ENCODE results near the gene NPC2.
A peak's percentile ranks its signal among the peaks of the same experiment; 100 is the strongest.
"Not testable (repeated sequence)": the region's sequence is repeated elsewhere in the genome, so short reads cannot be mapped to it uniquely, and the experiment has no call there.

NPC2 gene

GRCh38 chr14:74492776-74493342, at the start of gene NPC2:
NPC2 (minus strand) TSS chr14:74493305; CDS start chr14:74493274, 31 bp downstream.
- Histone ChIP-seq H3K4me3 (ENCODE audit: low read length) (peak within 1 kb of the TSS; percentile 99), H3K36me3 (ENCODE audit: insufficient read depth, low read length) (peaks cover 5% of the 10 kb centered on the region), H2AFZ (ENCODE audit: low read depth, low read length) (peak within 1 kb of the TSS; percentile 92), H3K9me3 (ENCODE audit: low read length) (no peaks in the 10 kb centered on the region), H3K4me1 (ENCODE audit: insufficient read depth, low read length) (peaks cover 20% of the 10 kb centered on the region), H3K27me3 (ENCODE audit: insufficient read depth, low read length) (no peaks in the 10 kb centered on the region)

- H3K4me3 ChIP-seq (ENCODE audit: low read length) = no peak overlapping the region
- peaks cover 8% of the 10 kb centered on the region for H3K4me1 ChIP-seq (ENCODE audit: insufficient read depth, low read length)
- no peak overlapping the region for H2AFZ ChIP-seq (ENCODE audit: low read depth, low read length)
- H3K9me3 ChIP-seq (ENCODE audit: low read length) = no peaks in the 10 kb centered on the region
- H3K27me3 ChIP-seq (ENCODE audit: insufficient read depth, low read length) = peaks cover 8% of the 10 kb centered on the region
- no peaks in the 10 kb centered on the region for H3K36me3 ChIP-seq (ENCODE audit: insufficient read depth, low read length)
Observed at GRCh38 chr14:74542056-74542685, 49.1 kb upstream of the NPC2 start.

- Histone ChIP-seq H3K4me3 (ENCODE audit: low read length) (no peak overlapping the region), H3K9me3 (ENCODE audit: low read length) (no peaks in the 10 kb centered on the region), H3K36me3 (ENCODE audit: insufficient read depth, low read length) (no peaks in the 10 kb centered on the region), H3K27me3 (ENCODE audit: insufficient read depth, low read length) (peaks cover 8% of the 10 kb centered on the region), H2AFZ (ENCODE audit: low read depth, low read length) (no peak overlapping the region), H3K4me1 (ENCODE audit: insufficient read depth, low read length) (peaks cover 1% of the 10 kb centered on the region)
Observed at GRCh38 chr14:74541225-74541624, 48.1 kb upstream of the NPC2 start.

GRCh38 chr14:74539503-74539902, 46.4 kb upstream of the NPC2 start:
- peaks cover 5% of the 10 kb centered on the region for H3K27me3 ChIP-seq (ENCODE audit: insufficient read depth, low read length)
- H3K9me3 ChIP-seq (ENCODE audit: low read length) = no peaks in the 10 kb centered on the region
- no peak overlapping the region for H2AFZ ChIP-seq (ENCODE audit: low read depth, low read length)
- H3K4me1 ChIP-seq (ENCODE audit: insufficient read depth, low read length) = no peaks in the 10 kb centered on the region
- H3K36me3 ChIP-seq (ENCODE audit: insufficient read depth, low read length) = no peaks in the 10 kb centered on the region
- no peak overlapping the region for H3K4me3 ChIP-seq (ENCODE audit: low read length)

DNA sequence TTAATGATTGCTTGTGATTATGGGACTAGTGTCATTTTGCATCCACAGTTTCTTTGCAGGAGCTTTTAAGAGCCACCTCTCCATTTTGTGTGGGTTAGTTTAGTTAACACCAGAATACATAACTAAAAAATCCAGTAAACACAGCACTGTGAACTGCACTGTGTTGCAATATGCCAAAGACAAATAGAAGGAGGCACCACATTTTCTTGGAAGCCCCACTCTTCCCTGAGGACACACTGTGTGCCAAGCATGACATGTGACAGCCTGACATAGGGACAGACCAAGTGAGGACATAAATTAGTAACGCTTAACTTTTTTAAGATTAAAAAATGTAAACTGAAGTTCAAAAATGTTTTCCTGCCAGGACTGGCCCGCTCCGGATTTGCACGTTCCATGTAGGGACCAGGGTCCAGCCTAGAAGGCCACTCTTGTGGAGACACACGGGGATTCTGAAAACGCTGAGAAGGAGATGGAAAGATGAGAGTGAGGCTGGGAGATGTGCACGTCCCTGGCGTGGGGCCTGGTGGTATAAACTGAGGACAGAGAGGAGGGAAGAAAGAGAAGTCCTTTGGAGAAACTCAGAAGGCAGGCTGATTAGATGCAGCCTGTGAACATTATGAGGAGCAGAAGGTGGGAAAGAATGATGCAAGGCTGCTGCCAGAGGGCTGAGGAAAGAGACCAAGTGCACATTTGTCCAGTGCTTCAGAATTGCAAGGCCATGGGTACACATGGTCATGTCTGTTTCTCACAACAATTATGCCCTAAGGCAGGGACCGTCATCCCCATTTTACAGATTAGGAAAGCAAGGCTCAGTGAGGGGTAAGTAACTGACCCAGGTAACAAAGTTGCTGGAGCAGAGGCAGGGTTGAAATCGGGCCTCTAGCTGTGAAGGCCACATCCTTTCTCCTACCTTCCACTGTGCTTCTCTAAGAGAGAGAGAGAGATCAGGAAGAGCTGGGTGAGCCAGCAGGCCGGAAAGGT, 45.6 kb upstream of the NPC2 start:
- no peak overlapping the region for H3K4me3 ChIP-seq (ENCODE audit: low read length)
- H2AFZ ChIP-seq (ENCODE audit: low read depth, low read length) = no peak overlapping the region
- H3K9me3 ChIP-seq (ENCODE audit: low read length) = no peaks in the 10 kb centered on the region
- H3K27me3 ChIP-seq (ENCODE audit: insufficient read depth, low read length) = peaks cover 5% of the 10 kb centered on the region
- no peaks in the 10 kb centered on the region for H3K4me1 ChIP-seq (ENCODE audit: insufficient read depth, low read length)
- no peaks in the 10 kb centered on the region for H3K36me3 ChIP-seq (ENCODE audit: insufficient read depth, low read length)

DNA sequence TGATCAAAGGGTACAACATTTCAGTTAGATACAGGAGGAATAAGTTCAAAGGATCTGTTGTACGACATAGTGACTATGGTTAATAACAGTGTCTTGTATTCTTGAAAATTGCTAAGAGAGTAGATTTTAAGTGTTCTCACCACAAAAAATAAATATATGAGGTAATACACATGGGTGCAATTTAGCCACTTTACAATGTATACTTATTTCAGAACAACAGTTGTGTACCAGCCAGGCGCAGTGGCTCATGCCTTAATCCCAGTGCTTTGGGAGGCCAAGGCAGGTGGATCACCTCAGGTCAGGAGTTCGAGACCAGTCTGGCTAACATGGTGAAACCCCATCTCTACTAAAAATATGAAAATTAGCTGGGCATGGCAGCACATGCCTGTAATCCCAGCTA, 43.2 kb upstream of the NPC2 start:
- H3K27me3 ChIP-seq (ENCODE audit: insufficient read depth, low read length); H3K4me1 ChIP-seq (ENCODE audit: insufficient read depth, low read length); H3K9me3 ChIP-seq (ENCODE audit: low read length); H3K36me3 ChIP-seq (ENCODE audit: insufficient read depth, low read length); H2AFZ ChIP-seq (ENCODE audit: low read depth, low read length); H3K4me3 ChIP-seq (ENCODE audit: low read length): not testable (repeated sequence)

DNA sequence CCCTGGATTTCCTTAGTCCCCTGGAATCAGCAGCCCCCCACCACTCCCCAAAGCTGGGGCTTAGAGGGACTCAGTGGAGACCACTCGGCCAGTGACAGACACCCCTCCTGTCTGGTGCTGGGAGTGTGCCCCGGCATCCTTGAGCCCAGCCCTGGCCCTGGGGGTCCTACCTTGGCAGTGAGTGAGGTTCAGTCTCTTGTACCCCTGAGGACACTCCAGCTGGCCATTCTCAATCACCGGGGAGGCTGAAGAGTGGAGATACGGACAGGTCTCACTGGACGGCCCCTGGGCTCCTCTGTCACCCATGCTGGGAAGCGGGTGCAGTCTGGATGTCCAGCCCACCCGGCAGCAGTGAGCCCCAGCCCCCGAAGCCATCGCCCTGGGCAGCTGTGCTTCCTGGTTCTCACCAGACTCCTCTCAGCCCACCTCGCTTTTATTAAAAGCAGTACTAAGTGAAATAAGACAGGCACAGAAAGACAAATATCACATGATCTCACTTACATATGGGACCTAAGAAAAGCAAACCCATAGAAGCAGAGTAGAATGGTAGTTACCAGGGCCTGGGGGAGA, 42.7 kb upstream of the NPC2 start:
- no peak overlapping the region for H3K4me3 ChIP-seq (ENCODE audit: low read length)
- peaks cover 8% of the 10 kb centered on the region for H3K4me1 ChIP-seq (ENCODE audit: insufficient read depth, low read length)
- no peak overlapping the region for H2AFZ ChIP-seq (ENCODE audit: low read depth, low read length)
- no peaks in the 10 kb centered on the region for H3K27me3 ChIP-seq (ENCODE audit: insufficient read depth, low read length)
- no peaks in the 10 kb centered on the region for H3K36me3 ChIP-seq (ENCODE audit: insufficient read depth, low read length)
- no peaks in the 10 kb centered on the region for H3K9me3 ChIP-seq (ENCODE audit: low read length)

DNA sequence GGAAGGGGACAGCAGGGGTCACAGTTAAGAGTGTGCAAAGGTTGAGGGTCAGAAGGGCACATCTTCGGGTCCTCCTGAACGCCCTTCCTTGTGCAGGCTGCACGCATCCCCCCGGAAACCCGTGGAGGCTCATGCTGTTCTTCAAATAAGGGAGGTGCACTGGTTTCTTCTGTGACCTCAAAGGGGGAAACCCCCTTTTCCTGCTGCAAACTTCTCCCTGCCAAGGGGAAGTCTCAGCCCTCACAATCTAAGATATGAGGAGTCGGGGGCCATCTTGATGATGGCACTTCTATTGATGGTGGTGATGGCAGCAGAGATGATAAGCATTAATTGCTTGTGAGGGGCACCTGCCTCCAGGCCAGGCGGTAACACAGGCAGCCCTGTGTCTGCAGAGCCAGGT, 40.5 kb upstream of the NPC2 start:
- no peak overlapping the region for H2AFZ ChIP-seq (ENCODE audit: low read depth, low read length)
- no peaks in the 10 kb centered on the region for H3K9me3 ChIP-seq (ENCODE audit: low read length)
- no peaks in the 10 kb centered on the region for H3K36me3 ChIP-seq (ENCODE audit: insufficient read depth, low read length)
- H3K27me3 ChIP-seq (ENCODE audit: insufficient read depth, low read length) = no peaks in the 10 kb centered on the region
- peaks cover 8% of the 10 kb centered on the region for H3K4me1 ChIP-seq (ENCODE audit: insufficient read depth, low read length)
- H3K4me3 ChIP-seq (ENCODE audit: low read length) = no peak overlapping the region

- Histone ChIP-seq H3K27me3 (ENCODE audit: insufficient read depth, low read length) (no peaks in the 10 kb centered on the region), H2AFZ (ENCODE audit: low read depth, low read length) (no peak overlapping the region), H3K9me3 (ENCODE audit: low read length) (no peaks in the 10 kb centered on the region), H3K4me3 (ENCODE audit: low read length) (no peak overlapping the region), H3K36me3 (ENCODE audit: insufficient read depth, low read length) (no peaks in the 10 kb centered on the region), H3K4me1 (ENCODE audit: insufficient read depth, low read length) (peaks cover 8% of the 10 kb centered on the region)
Observed at GRCh38 chr14:74532246-74532645, 39.1 kb upstream of the NPC2 start.

DNA sequence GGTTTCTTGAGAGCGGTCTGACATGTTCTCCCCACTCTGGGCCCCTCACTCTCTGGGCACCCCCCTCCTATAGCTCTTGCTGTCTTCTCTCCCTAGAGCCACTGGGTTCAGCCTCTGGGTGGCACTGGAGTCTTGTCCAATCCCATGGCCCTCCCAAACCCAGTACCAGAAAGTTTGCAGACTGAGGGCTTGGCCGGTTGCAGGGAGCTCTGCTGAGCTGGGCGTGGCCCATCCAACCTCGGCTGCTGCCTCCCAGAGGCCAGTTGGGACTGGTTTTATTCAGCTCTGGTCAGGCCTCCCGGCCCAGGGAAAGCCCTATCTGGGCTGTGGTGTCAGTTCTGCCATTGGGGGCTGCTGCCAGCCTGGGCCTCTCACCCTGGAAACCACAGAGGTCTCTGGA, 38.4 kb upstream of the NPC2 start:
- H3K27me3 ChIP-seq (ENCODE audit: insufficient read depth, low read length) = no peaks in the 10 kb centered on the region
- no peak overlapping the region for H2AFZ ChIP-seq (ENCODE audit: low read depth, low read length)
- no peaks in the 10 kb centered on the region for H3K36me3 ChIP-seq (ENCODE audit: insufficient read depth, low read length)
- H3K9me3 ChIP-seq (ENCODE audit: low read length) = no peaks in the 10 kb centered on the region
- H3K4me3 ChIP-seq (ENCODE audit: low read length) = no peak overlapping the region
- peaks cover 8% of the 10 kb centered on the region for H3K4me1 ChIP-seq (ENCODE audit: insufficient read depth, low read length)

DNA sequence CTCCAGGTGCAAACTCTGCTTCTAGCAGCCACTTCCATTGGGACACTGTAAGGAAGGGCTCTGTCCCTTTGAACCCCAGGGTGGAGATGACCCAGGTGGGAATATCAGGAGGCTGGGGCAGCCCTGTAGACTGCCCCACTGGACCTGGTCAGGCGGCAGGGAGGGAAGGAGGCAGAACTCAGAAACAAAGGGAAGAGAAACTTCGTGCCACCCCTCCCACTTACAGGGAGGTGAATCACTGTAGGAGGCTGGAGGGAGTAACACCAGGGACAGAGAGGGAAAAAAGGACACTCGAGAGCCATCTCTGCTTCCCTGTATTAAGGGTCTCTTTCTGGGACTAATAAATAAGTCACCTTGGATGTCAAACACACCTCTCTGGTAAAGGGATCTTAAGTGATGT, 37.9 kb upstream of the NPC2 start:
- H3K36me3 ChIP-seq (ENCODE audit: insufficient read depth, low read length) = no peaks in the 10 kb centered on the region
- no peaks in the 10 kb centered on the region for H3K9me3 ChIP-seq (ENCODE audit: low read length)
- H3K4me1 ChIP-seq (ENCODE audit: insufficient read depth, low read length) = peaks cover 8% of the 10 kb centered on the region
- H2AFZ ChIP-seq (ENCODE audit: low read depth, low read length) = no peak overlapping the region
- H3K27me3 ChIP-seq (ENCODE audit: insufficient read depth, low read length) = no peaks in the 10 kb centered on the region
- H3K4me3 ChIP-seq (ENCODE audit: low read length) = no peak overlapping the region

DNA sequence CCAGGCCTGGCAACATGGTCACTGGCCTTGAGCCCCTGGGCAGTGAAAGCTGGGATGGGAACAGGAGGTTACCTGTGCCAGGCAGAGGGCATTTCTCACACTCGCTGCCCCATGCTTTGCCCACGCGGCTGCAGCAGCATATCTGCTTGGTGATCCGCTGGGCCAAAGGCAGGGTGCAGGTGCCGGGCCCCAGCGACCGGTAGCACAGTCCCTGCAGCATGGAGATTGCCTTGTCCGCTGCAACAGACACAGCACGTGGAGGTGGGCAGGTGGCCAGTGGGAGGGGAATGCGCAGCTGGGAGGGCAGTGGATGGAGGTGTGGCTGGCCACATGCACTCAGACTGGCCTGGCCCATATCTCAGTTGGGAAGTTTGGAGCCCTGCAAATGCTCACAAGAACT, 35.8 kb upstream of the NPC2 start:
- H3K4me1 ChIP-seq (ENCODE audit: insufficient read depth, low read length) = peaks cover 13% of the 10 kb centered on the region
- no peaks in the 10 kb centered on the region for H3K9me3 ChIP-seq (ENCODE audit: low read length)
- no peaks in the 10 kb centered on the region for H3K36me3 ChIP-seq (ENCODE audit: insufficient read depth, low read length)
- H3K4me3 ChIP-seq (ENCODE audit: low read length) = no peak overlapping the region
- H2AFZ ChIP-seq (ENCODE audit: low read depth, low read length) = no peak overlapping the region
- H3K27me3 ChIP-seq (ENCODE audit: insufficient read depth, low read length) = no peaks in the 10 kb centered on the region

GRCh38 chr14:74528406-74528805, 35.3 kb upstream of the NPC2 start:
- Histone ChIP-seq H3K36me3 (ENCODE audit: insufficient read depth, low read length) (no peaks in the 10 kb centered on the region), H3K27me3 (ENCODE audit: insufficient read depth, low read length) (no peaks in the 10 kb centered on the region), H3K4me3 (ENCODE audit: low read length) (no peak overlapping the region), H2AFZ (ENCODE audit: low read depth, low read length) (no peak overlapping the region), H3K4me1 (ENCODE audit: insufficient read depth, low read length) (peaks cover 17% of the 10 kb centered on the region), H3K9me3 (ENCODE audit: low read length) (no peaks in the 10 kb centered on the region)
